ENCODE measurements around the gene TUBB6.

DNA sequence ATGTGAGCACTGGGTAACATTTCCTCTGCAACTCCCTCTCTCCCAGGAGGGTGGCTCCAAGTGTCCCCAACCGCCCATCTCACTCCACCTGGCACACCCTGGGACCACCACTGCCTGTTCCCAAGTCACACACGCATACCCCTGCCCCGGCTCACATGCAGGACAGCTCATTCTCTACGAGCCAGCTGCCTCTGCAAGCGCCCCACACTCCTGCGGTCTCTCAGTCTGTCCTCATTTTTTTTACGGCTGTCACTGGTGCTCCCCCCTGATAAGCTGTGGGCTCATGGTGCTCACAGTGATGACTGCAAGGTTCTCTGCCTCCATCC lies 38.2 kb downstream of the TUBB6 start:
- TF ChIP-seq, protein P1, sequence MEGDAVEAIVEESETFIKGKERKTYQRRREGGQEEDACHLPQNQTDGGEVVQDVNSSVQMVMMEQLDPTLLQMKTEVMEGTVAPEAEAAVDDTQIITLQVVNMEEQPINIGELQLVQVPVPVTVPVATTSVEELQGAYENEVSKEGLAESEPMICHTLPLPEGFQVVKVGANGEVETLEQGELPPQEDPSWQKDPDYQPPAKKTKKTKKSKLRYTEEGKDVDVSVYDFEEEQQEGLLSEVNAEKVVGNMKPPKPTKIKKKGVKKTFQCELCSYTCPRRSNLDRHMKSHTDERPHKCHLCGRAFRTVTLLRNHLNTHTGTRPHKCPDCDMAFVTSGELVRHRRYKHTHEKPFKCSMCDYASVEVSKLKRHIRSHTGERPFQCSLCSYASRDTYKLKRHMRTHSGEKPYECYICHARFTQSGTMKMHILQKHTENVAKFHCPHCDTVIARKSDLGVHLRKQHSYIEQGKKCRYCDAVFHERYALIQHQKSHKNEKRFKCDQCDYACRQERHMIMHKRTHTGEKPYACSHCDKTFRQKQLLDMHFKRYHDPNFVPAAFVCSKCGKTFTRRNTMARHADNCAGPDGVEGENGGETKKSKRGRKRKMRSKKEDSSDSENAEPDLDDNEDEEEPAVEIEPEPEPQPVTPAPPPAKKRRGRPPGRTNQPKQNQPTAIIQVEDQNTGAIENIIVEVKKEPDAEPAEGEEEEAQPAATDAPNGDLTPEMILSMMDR (IDR thresholded peaks at IDR 0.05) = no peak
- no peak for TF ChIP-seq POLR2A (IDR thresholded peaks at IDR 0.05)

All from Peyer's patch (tissue), 4 donors.